ENCODE measurements around the gene SLBP. TPM values are rescaled to one million over a fixed set of nuclear protein-coding genes. Genes with fewer than 3 reads are reported as not detected.
A peak's percentile ranks its signal among the peaks of the same experiment; 100 is the strongest.

SLBP gene
- polyA plus RNA-seq (2011; rRNA removed) = 56.3 and 72.0 TPM in 2 replicates
- polyA minus RNA-seq (2011; rRNA and poly(A)+ RNA removed) = 23.9 and 28.1 TPM in 2 replicates

- no peaks in the 10 kb centered on the region; the same call in 1 of the 2 replicates for H3K9me3 ChIP-seq (ENCODE audit: control insufficient read depth, insufficient read depth, low read length)
- CTCF ChIA-PET = interaction anchor here (0.8 to 1.9 kb wide), 3 partner anchors 14 to 356 kb away, joined by 4 to 8 read pairs (median 4); no protein-coding TSS in a partner anchor
- POLR2A ChIA-PET = interaction anchor here (0.6 to 2.1 kb wide), 11 partner anchors 8 to 365 kb away, joined by 3 to 21 read pairs (median 5); partner anchors contain the start of genes TACC3, TMEM129 and UVSSA
- peak within 1 kb of the TSS; percentile 61 for H3K27ac ChIP-seq (ENCODE audit: low read depth, low read length)
- peak; percentile 64 for DNase-seq (ENCODE audit: low read depth, low spot score)
- no peaks in the 10 kb centered on the region for H3K27me3 ChIP-seq (ENCODE audit: control insufficient read depth, insufficient read depth, low read length)
- peak within 1 kb of the TSS; percentile 88 for H3K4me3 ChIP-seq (ENCODE audit: low read depth, low read length)
- TF ChIP-seq CTCF (IDR thresholded peaks at IDR 0.05; ENCODE audit: low read depth, low read length) = 0 out of 2 replicates have a peak, but pooled peaks have one; percentile 5
Measured at GRCh38 chr4:1712216-1713002, at the start of gene SLBP. TSS of gene SLBP (minus strand) at chr4:1712319. CDS start at chr4:1712188, 131 bp downstream.

- POLR2A ChIA-PET = no interaction called here
- TF ChIP-seq CTCF (IDR thresholded peaks at IDR 0.05; ENCODE audit: low read depth, low read length) = no peak
- no peak for DNase-seq (ENCODE audit: low read depth, low spot score)
- Histone ChIP-seq H3K9me3 (ENCODE audit: control insufficient read depth, insufficient read depth, low read length) (no peaks in the 10 kb centered on the region; the same call in 1 of the 2 replicates), H3K27me3 (ENCODE audit: control insufficient read depth, insufficient read depth, low read length) (no peaks in the 10 kb centered on the region), H3K4me3 (ENCODE audit: low read depth, low read length) (no peak overlapping the region), H3K27ac (ENCODE audit: low read depth, low read length) (no peak overlapping the region)
- CTCF ChIA-PET = interaction anchor here (0.6 kb wide), 1 partner anchor 35 kb away, joined by 3 read pairs; no protein-coding TSS in a partner anchor
Measured at GRCh38 chr4:1761130-1761689, 49.1 kb upstream of the SLBP start.

GRCh38 chr4:1760521-1761071, 48.5 kb upstream of the SLBP start:
- H3K27ac ChIP-seq (ENCODE audit: low read depth, low read length) = no peak overlapping the region
- H3K4me3 ChIP-seq (ENCODE audit: low read depth, low read length) = no peak overlapping the region
- POLR2A ChIA-PET = no interaction called here
- H3K27me3 ChIP-seq (ENCODE audit: control insufficient read depth, insufficient read depth, low read length) = no peaks in the 10 kb centered on the region
- no peak for DNase-seq (ENCODE audit: low read depth, low spot score)
- no peaks in the 10 kb centered on the region; the same call in 1 of the 2 replicates for H3K9me3 ChIP-seq (ENCODE audit: control insufficient read depth, insufficient read depth, low read length)
- CTCF ChIA-PET = no interaction called here
- TF ChIP-seq CTCF (IDR thresholded peaks at IDR 0.05; ENCODE audit: low read depth, low read length) = no peak

GRCh38 chr4:1759818-1760223, 47.7 kb upstream of the SLBP start:
- POLR2A ChIA-PET = interaction anchor here (0.6 kb wide), 1 partner anchor 965 kb away, joined by 9 read pairs; no protein-coding TSS in a partner anchor
- no peak overlapping the region for H3K4me3 ChIP-seq (ENCODE audit: low read depth, low read length)
- no peak for DNase-seq (ENCODE audit: low read depth, low spot score)

More at GRCh38 chr4:1759818-1760223, 47.7 kb upstream of the SLBP start:
- TF ChIP-seq CTCF (IDR thresholded peaks at IDR 0.05; ENCODE audit: low read depth, low read length) = no peak
- CTCF ChIA-PET = interaction anchor here (2.0 kb wide), 1 partner anchor 8 kb away, joined by 5 read pairs; no protein-coding TSS in a partner anchor
- Histone ChIP-seq H3K27me3 (ENCODE audit: control insufficient read depth, insufficient read depth, low read length) (no peaks in the 10 kb centered on the region), H3K27ac (ENCODE audit: low read depth, low read length) (no peak overlapping the region), H3K9me3 (ENCODE audit: control insufficient read depth, insufficient read depth, low read length) (no peaks in the 10 kb centered on the region; the same call in 1 of the 2 replicates)
